SK-N-SH (cell line): Measurements from ENCODE around the gene SPG7. TPM values are rescaled to one million over a fixed set of nuclear protein-coding genes. Genes with fewer than 3 reads are reported as not detected.

Experiments used
- CTCF ChIA-PET: fragments of 300-600, 350-600 bp; formaldehyde crosslinking; extraction: SDS; loops from one replicate; lab custom pipeline; 2021; lab: Yijun Ruan, JAX
- POLR2A ChIA-PET: fragments of 350-600 bp; sonication (Branson Sonifier 250); formaldehyde crosslinking; extraction: SDS; loops from one replicate; lab custom pipeline; 2020; ENCODE audit warnings: antibody characterized with exemption, inconsistent platforms; lab: Yijun Ruan, JAX
- DNase-seq: peaks from one replicate; pipeline ENCODE4 v3.0.0; 2012
- H2AFZ ChIP-seq: fragments of 200-600 bp; sonication (generic); 2 replicates; pipeline ENCODE4 v1.8.1; 2016; ENCODE audit warnings: antibody characterized with exemption, mild to moderate bottlenecking, low read depth
- H3F3A ChIP-seq: fragments of 200-600 bp; sonication (generic); replicated peaks from 2 replicates; pipeline ENCODE3; 2016; ENCODE audit warnings: antibody characterized with exemption, mild to moderate bottlenecking; ENCODE audit not compliant: insufficient read depth
- H3K27ac ChIP-seq, 2 experiments: fragments of 200-500 bp in 1 of 2; fragments of 200-600 bp in 1 of 2; sonication (Bioruptor generic) in 1 of 2; sonication (generic), shearing (Covaris generic) in 1 of 2; 2 replicates each; pipeline versions ENCODE4 v1.5.1 to v1.6.1; 2014 to 2016; ENCODE audit warnings: low read depth in 2 of 2, inconsistent platforms in 1 of 2, low read length in 1 of 2, mild to moderate bottlenecking in 1 of 2, mixed read lengths in 1 of 2
- H3K27me3 ChIP-seq: fragments of 200-600 bp; sonication (generic), shearing (Covaris generic); 2 replicates; pipeline ENCODE4 v1.6.1; 2016; ENCODE audit warnings: mixed run types; ENCODE audit not compliant: insufficient read depth
- H3K36me3 ChIP-seq, 2 experiments: fragments of 200-500 bp in 1 of 2; fragments of 200-600 bp in 1 of 2; sonication (Bioruptor generic) in 1 of 2; sonication (generic) in 1 of 2; replicated peaks in 1 of 2; 2 replicates each; pipeline versions ENCODE3 to v1.5.1; 2014 to 2016; ENCODE audit warnings: low read length in 1 of 2, mild to moderate bottlenecking in 1 of 2; ENCODE audit not compliant: insufficient read depth in 2 of 2, control insufficient read depth in 1 of 2
- H3K4me1 ChIP-seq, 2 experiments: fragments of 200-500 bp in 1 of 2; fragments of 200-600 bp in 1 of 2; sonication (Bioruptor generic) in 1 of 2; sonication (generic), shearing (Covaris generic) in 1 of 2; 2 replicates each; pipeline versions ENCODE4 v1.5.1 to v1.6.1; 2014 to 2016; ENCODE audit warnings: low read depth in 1 of 2, low read length in 1 of 2, mixed run types in 1 of 2; ENCODE audit not compliant: insufficient read depth in 2 of 2, control insufficient read depth in 1 of 2
- H3K4me2 ChIP-seq: fragments of 200-600 bp; sonication (generic), shearing (Covaris generic); 2 replicates; pipeline ENCODE4 v1.6.1; 2017; ENCODE audit warnings: mixed run types
- H3K4me3 ChIP-seq, 2 experiments: fragments of 200-500 bp in 1 of 2; fragments of 200-600 bp in 1 of 2; sonication (Bioruptor generic) in 1 of 2; sonication (generic), shearing (Covaris generic) in 1 of 2; 2 replicates each; pipeline versions ENCODE4 v1.5.1 to v1.8.1; 2014 to 2016; ENCODE audit warnings: low read depth in 2 of 2, inconsistent platforms in 1 of 2, low read length in 1 of 2, mild to moderate bottlenecking in 1 of 2, mixed read lengths in 1 of 2, moderate library complexity in 1 of 2
- H3K79me2 ChIP-seq: fragments of 200-600 bp; sonication (generic); 2 replicates; pipeline ENCODE4 v1.8.1; 2017; ENCODE audit warnings: mild to moderate bottlenecking; ENCODE audit not compliant: insufficient read depth
- H3K9ac ChIP-seq: fragments of 200-600 bp; sonication (generic); 2 replicates; pipeline ENCODE4 v1.6.1; 2017; ENCODE audit warnings: mixed run types
- H3K9me2 ChIP-seq: fragments of 200-600 bp; sonication (generic); 2 replicates; pipeline ENCODE4 v1.6.1; 2017; ENCODE audit warnings: mixed run types
- H3K9me3 ChIP-seq: fragments of 200-600 bp; sonication (generic); 2 replicates; pipeline ENCODE4 v1.6.1; 2017; ENCODE audit warnings: mixed run types, mild to moderate bottlenecking, moderate library complexity
- H4K20me1 ChIP-seq: fragments of 200-600 bp; sonication (generic); 2 replicates; pipeline ENCODE4 v1.6.1; 2017; ENCODE audit warnings: mild to moderate bottlenecking, mixed run types; ENCODE audit not compliant: insufficient read depth
- CHD2 ChIP-seq: fragments of 150-350 bp; IDR thresholded peaks from 2 replicates; pipeline ENCODE4 v1.6.1; 2018; ENCODE audit warnings: low read length; ENCODE audit not compliant: partially characterized antibody
- CTCF ChIP-seq: fragments of 200-600 bp; sonication (generic); IDR thresholded peaks from 2 replicates; pipeline ENCODE4 v1.6.1; 2017; ENCODE audit warnings: antibody characterized with exemption, mild to moderate bottlenecking, moderate library complexity
- ELF1 ChIP-seq: IDR thresholded peaks from 2 replicates; pipeline ENCODE4 v1.4.0; 2012
- EP300 ChIP-seq, 2 experiments: IDR thresholded peaks; 2 replicates each; pipeline versions ENCODE4 v1.4.0 to v1.6.1; 2012; ENCODE audit warnings: borderline replicate concordance in 1 of 2, low read depth in 1 of 2, low read length in 1 of 2
- FOSL2 ChIP-seq: IDR thresholded peaks from 2 replicates; pipeline ENCODE4 v1.4.0; 2012; ENCODE audit warnings: low read depth, mild to moderate bottlenecking, moderate library complexity, borderline replicate concordance
- GABPA ChIP-seq: IDR thresholded peaks from 2 replicates; pipeline ENCODE4 v1.4.0; 2012; ENCODE audit warnings: low read depth, mild to moderate bottlenecking
- JUND ChIP-seq: IDR thresholded peaks from 2 replicates; pipeline ENCODE4 v1.4.0; 2012
- MAX ChIP-seq: IDR thresholded peaks from 2 replicates; pipeline ENCODE4 v1.4.0; 2012; ENCODE audit warnings: low read depth
- NFIC ChIP-seq: IDR thresholded peaks from 2 replicates; pipeline ENCODE4 v1.4.0; 2012; ENCODE audit warnings: borderline replicate concordance
- NRF1 ChIP-seq: IDR thresholded peaks from 2 replicates; pipeline ENCODE4 v1.6.1; 2012; ENCODE audit warnings: low read depth, mild to moderate bottlenecking, low read length
- POLR2AphosphoS5 ChIP-seq: IDR thresholded peaks from 2 replicates; pipeline ENCODE4 v1.6.1; 2012; ENCODE audit warnings: low read depth, low read length
- RXRA ChIP-seq: IDR thresholded peaks from 2 replicates; pipeline ENCODE4 v1.4.0; 2012; ENCODE audit warnings: low read depth, mild to moderate bottlenecking, borderline replicate concordance
- SIN3A ChIP-seq: IDR thresholded peaks from 2 replicates; pipeline ENCODE4 v1.6.1; 2012; ENCODE audit warnings: low read depth, mild to moderate bottlenecking, low read length, moderate library complexity, borderline replicate concordance
- TAF1 ChIP-seq: IDR thresholded peaks from 2 replicates; pipeline ENCODE4 v1.6.1; 2012; ENCODE audit warnings: low read depth, mild to moderate bottlenecking, low read length, moderate library complexity, borderline replicate concordance
- TEAD4 ChIP-seq: IDR thresholded peaks from 2 replicates; pipeline ENCODE4 v1.4.0; 2012; ENCODE audit warnings: mild to moderate bottlenecking, borderline replicate concordance; ENCODE audit not compliant: insufficient read depth
- USF1 ChIP-seq: IDR thresholded peaks from 2 replicates; pipeline ENCODE4 v1.4.0; 2012; ENCODE audit warnings: low read depth, borderline replicate concordance
- YY1 ChIP-seq: IDR thresholded peaks from 2 replicates; pipeline ENCODE4 v1.4.0; 2012; ENCODE audit warnings: low read depth, mild to moderate bottlenecking
- WGBS: methylation state at CpG from one replicate; pipeline ENCODE4 v1.1.6; 2017; ENCODE audit warnings: low lambda C conversion rate; 5-methylcytosine and 5-hydroxymethylcytosine counted together
- polyA plus RNA-seq, 3 experiments: library from polyadenylated mRNA; depleted of rRNA; stranded (reverse); fragments of >200 nt; gene quantifications; 2 replicates each; pipeline ENCODE4 v1.2.3, GENCODE V29; 2012
- TF ChIP-seq, protein P1 (sequence below): IDR thresholded peaks from 2 replicates; pipeline ENCODE4 v1.4.0; 2012; ENCODE audit warnings: low read depth, borderline replicate concordance

The SPG7 gene
- polyA plus RNA-seq, 1 of the 3 experiments (the other 2 are of a cell fraction) = 100 TPM

DNA sequence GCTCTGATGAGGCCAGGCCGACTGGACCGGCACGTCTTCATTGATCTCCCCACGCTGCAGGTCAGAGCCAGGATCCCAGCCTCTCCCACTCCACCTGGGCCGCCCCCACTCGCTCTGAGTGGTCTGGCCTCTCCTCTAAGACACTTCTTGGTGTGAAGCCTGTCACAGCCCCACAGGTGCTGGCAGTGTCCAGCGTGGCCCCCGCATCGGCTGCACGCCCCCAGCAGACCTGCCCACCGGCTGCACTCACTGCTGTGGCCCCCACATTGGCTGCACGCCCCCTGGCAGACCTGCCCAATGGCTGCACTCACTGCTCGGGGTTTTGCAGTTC lies 36.5 kb downstream of the SPG7 start:
- POLR2A ChIA-PET = no interaction called here
- H3K27ac ChIP-seq = no peak overlapping the region
- no peak overlapping the region for H3K4me2 ChIP-seq
- no peak overlapping the region for H3K4me3 ChIP-seq
- no peaks in the 10 kb centered on the region; the same call in 1 of the 2 replicates for H3K79me2 ChIP-seq
- H3K9ac ChIP-seq = no peak overlapping the region
- peaks cover 4% of the 10 kb centered on the region for H3F3A ChIP-seq
- H3K9me3 ChIP-seq = no peaks in the 10 kb centered on the region
- no peaks in the 10 kb centered on the region for H3K9me2 ChIP-seq
- H4K20me1 ChIP-seq = no peaks in the 10 kb centered on the region
- no peaks in the 10 kb centered on the region for H3K27me3 ChIP-seq
- no peaks in the 10 kb centered on the region for H3K4me1 ChIP-seq
- no peak overlapping the region for H2AFZ ChIP-seq
- CTCF ChIA-PET = no interaction called here
- no peak for DNase-seq
- TF ChIP-seq, protein P1, sequence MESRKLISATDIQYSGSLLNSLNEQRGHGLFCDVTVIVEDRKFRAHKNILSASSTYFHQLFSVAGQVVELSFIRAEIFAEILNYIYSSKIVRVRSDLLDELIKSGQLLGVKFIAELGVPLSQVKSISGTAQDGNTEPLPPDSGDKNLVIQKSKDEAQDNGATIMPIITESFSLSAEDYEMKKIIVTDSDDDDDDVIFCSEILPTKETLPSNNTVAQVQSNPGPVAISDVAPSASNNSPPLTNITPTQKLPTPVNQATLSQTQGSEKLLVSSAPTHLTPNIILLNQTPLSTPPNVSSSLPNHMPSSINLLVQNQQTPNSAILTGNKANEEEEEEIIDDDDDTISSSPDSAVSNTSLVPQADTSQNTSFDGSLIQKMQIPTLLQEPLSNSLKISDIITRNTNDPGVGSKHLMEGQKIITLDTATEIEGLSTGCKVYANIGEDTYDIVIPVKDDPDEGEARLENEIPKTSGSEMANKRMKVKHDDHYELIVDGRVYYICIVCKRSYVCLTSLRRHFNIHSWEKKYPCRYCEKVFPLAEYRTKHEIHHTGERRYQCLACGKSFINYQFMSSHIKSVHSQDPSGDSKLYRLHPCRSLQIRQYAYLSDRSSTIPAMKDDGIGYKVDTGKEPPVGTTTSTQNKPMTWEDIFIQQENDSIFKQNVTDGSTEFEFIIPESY = no peak
- no peak for TF ChIP-seq NRF1
- TF ChIP-seq NFIC = no peak
- no peak for TF ChIP-seq TEAD4
- TF ChIP-seq GABPA = no peak
- TF ChIP-seq JUND = no peak
- no peak for TF ChIP-seq TAF1
- no peak for TF ChIP-seq ELF1
- no peak for TF ChIP-seq SIN3A
- no peak for TF ChIP-seq FOSL2
- no peak for TF ChIP-seq EP300 (IDR thresholded peaks at IDR 0.05; ENCODE audit: borderline replicate concordance in 1 of 2, low read depth in 1 of 2, low read length in 1 of 2)
- TF ChIP-seq USF1 = no peak
- TF ChIP-seq POLR2AphosphoS5 = no peak
- no peak for TF ChIP-seq RXRA
- TF ChIP-seq CTCF = no peak
- TF ChIP-seq YY1 = no peak
- TF ChIP-seq CHD2 = no peak
- TF ChIP-seq MAX = no peak
- TF ChIP-seq, all 33 proteins: peak for 0
- H3K36me3 ChIP-seq = peaks cover 24 to 56% of the 10 kb centered on the region in 2 experiments
- WGBS = 93% methylated on average over 9 of the region's 13 CpGs
